D721Med (cell line): ENCODE results near the gene ACSM3.
A peak's percentile ranks its signal among the peaks of the same experiment; 100 is the strongest.

Experiments
- DNase-seq: peaks from one replicate; pipeline ENCODE4 v3.0.0; 2011; ENCODE audit warnings: low spot score; ENCODE audit not compliant: insufficient read length
- FAIRE-seq: peaks from 2 replicates; lab custom pipeline; 2011; peaks lifted over from hg19 to GRCh38; lab: Jason Lieb, UNC
- TF ChIP-seq, protein P1 (sequence below): IDR thresholded peaks from 2 replicates; pipeline ENCODE4 v1.5.1; 2012; ENCODE audit warnings: mild to moderate bottlenecking, control low read depth; ENCODE audit not compliant: insufficient read depth; ENCODE audit errors: missing control alignments

The ACSM3 gene

DNA sequence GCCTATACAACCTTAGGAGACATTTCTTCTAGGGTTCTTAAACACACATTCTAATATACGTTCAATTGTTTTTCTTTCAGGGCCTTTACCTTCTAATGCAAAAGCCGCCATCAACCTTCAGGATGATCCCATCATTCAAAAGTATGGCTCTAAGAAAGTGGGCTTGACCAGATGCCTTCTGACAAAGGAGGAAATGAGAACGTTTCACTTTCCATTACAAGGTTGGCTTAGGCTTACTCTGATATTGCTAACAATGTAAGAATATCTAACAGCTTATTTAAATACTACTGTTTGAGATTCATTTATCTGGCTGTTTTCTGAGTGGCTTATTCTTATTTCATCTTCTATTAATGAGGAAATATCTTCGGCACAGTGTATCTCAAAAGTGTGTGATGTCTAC is 57.9 kb downstream of the ACSM3 start:
- no peak for DNase-seq
- TF ChIP-seq, protein P1, sequence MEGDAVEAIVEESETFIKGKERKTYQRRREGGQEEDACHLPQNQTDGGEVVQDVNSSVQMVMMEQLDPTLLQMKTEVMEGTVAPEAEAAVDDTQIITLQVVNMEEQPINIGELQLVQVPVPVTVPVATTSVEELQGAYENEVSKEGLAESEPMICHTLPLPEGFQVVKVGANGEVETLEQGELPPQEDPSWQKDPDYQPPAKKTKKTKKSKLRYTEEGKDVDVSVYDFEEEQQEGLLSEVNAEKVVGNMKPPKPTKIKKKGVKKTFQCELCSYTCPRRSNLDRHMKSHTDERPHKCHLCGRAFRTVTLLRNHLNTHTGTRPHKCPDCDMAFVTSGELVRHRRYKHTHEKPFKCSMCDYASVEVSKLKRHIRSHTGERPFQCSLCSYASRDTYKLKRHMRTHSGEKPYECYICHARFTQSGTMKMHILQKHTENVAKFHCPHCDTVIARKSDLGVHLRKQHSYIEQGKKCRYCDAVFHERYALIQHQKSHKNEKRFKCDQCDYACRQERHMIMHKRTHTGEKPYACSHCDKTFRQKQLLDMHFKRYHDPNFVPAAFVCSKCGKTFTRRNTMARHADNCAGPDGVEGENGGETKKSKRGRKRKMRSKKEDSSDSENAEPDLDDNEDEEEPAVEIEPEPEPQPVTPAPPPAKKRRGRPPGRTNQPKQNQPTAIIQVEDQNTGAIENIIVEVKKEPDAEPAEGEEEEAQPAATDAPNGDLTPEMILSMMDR = no peak
- FAIRE-seq = no peak

DNA sequence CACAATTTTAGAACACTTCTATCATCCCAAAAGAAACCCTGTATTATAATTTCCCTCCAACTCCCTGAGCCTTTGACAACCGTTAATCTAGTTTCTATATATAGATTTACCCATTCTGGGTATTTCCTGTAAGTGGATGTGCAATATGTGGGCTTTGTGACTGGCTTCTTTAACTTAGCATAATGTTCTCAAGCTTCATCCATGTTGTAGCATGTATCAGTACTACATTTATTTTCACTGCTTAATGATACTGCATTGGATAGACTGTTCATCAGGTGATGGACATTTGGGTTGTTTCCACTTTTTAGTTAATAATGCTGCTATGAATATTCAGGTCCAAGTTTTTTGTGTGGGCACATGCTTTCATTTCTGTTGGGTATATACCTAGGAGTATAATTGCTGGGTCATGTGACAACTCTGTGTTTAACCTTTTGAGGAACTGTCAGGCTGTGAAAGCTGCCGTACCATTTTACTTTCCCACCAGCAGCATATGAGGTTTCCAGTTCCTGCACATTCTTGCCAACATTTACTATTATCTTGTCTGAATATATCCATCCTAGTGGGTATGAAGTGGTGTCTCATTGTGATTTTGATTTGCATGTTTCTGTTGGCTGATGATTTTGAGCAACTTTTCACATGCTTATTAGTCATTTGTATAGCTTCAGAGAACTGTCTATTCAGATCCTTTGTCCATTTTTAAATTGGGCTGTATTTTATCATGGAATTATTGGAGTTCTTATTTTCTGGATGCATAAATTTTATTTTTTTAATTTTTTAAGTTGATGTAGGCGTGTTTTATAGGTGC is 58.9 kb downstream of the ACSM3 start:
- TF ChIP-seq, protein P1 = no peak
- FAIRE-seq = no peak
- no peak for DNase-seq

DNA sequence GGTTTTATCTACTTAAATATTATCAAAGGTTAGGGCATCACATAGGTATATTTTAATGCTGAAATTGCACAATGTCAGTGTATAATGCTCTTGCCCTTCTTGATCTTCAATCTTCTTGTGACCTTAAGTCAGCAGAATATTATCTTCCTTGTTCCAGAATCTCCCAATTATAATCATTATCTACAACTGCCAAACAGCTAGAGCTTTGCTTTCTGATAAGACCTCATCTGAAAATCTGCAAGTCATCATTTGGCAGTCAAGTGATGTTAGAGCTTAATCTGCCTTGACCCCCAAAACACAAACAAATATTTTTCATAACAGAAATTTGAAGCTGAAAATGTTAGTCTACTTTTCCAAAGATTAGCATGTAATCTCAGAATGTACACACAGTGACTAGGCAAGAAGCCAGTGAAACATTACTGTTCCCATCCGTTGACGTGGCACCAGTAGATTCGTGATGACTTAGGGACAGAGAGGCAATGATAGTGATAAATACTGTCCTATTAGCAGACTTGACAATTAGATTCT is 62.3 kb downstream of the ACSM3 start:
- FAIRE-seq (peak; percentile 86), DNase-seq (no peak)
- TF ChIP-seq, protein P1 = no peak

DNA sequence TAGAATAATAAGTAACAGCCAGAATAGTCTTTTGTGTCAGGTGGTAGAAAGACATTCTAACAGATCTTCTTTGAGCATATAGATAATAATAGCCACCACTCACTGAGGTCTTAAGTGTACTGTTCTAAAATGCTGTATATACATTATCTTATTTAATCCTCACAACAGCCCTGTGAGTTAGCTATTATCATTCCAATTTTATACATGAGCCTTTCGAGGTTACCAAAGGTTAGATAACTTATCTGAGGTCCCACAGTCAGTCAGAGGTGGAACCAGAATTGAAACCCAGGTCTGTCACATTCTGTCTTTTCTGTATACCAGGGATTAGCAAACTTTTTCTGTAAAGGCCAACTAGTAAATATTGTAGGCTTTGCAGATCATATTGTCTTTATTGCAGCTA is 65.7 kb downstream of the ACSM3 start:
- TF ChIP-seq, protein P1 = no peak
- FAIRE-seq (no peak), DNase-seq (no peak)

DNA sequence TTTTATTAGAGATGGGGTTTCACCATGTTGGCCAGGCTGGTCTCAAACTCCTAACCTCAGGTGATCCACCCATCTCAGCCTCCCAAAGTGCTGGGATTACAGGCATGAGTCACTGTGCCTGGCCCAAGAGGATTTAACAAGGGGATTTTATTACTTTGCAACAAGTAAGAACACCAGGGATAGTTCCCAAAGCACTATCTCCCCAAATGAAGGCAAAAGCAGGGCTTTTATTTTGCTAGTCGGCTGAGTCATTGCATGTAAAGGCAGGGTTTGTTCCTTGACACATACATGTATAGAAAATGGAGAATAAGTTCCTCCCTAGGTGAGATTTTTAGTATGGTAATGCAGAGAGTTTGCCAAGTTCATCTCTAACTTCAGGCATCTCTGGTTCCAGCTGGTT is 66.6 kb downstream of the ACSM3 start:
- FAIRE-seq (no peak), DNase-seq (no peak)
- TF ChIP-seq, protein P1 = no peak

DNA sequence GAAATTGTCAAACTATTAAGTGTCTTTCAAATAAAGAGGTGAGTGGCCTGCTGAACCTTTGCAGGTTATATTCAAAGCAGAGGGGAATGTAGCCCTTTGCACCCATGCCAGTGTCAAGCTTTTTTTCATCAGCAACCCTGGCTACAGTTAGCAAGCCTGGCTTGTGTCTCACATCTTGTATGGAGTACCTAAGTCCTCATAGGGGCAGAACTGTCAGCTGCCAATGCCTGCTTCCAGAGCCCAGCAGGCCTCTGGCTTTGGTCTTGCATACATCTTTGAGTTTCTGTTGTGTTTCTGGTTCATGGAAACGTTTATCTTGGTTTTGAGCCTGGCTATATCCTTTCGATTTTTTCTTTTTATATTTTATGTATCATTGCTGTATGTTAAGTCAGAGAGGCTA is 69.3 kb downstream of the ACSM3 start:
- TF ChIP-seq, protein P1 = no peak
- DNase-seq = no peak

DNA sequence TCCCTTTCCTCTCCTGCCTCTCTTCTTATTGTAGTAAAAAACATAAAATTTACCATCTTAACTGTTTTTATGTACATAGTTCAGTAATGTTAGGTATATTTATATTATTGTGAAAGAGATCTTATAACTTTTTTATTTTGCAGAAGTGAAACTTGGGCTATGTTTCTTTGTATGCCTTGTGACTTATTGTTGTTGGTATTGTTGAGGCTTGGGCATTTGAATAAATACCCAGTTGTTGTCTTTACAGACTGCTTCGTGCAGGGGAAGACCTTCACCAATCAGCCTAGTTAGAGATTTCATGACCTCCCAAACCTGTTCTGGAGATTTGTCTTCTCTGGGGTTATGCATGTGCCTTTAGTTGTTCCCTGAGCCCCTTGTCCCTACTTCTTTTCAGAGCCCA is 74.4 kb downstream of the ACSM3 start:
- FAIRE-seq (no peak), DNase-seq (no peak)
- TF ChIP-seq, protein P1 = no peak

More for the DNA sequence above, 69.3 kb downstream of the ACSM3 start:
- no peak for FAIRE-seq
